HG03175 (cell line): ENCODE results near the gene MEF2D.

Experiments
- ATAC-seq: cut with Tn5 transposase; IDR thresholded peaks from one replicate; pipeline ENCODE4 v1.9.1; 2021; ENCODE audit warnings: mild to moderate bottlenecking, moderate library complexity; ENCODE audit not compliant: unreplicated experiment

The MEF2D gene

DNA sequence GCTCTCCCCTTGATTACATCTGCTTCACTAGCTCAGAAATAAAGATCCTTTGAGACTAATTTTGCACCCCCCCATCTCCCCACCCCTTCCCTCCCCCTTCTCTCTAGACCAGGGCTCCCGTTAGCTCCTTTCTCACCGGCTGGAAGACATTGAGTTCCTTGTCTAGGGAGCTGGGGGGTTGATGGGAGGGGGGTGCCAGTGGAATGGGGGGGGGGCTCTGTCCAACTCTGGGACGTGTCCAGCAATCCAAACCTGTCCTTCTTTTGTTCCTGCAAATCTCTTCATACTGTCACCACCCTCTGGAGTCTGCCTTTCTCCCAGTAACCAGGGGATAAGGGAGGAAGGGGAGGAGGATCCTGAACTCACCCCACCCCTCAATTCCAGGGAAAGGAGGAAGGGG, 69.7 kb downstream of the MEF2D start:
- ATAC-seq: no peak

GRCh38 chr1:156430303-156430702, 70.3 kb downstream of the MEF2D start:
- no peak for ATAC-seq

DNA sequence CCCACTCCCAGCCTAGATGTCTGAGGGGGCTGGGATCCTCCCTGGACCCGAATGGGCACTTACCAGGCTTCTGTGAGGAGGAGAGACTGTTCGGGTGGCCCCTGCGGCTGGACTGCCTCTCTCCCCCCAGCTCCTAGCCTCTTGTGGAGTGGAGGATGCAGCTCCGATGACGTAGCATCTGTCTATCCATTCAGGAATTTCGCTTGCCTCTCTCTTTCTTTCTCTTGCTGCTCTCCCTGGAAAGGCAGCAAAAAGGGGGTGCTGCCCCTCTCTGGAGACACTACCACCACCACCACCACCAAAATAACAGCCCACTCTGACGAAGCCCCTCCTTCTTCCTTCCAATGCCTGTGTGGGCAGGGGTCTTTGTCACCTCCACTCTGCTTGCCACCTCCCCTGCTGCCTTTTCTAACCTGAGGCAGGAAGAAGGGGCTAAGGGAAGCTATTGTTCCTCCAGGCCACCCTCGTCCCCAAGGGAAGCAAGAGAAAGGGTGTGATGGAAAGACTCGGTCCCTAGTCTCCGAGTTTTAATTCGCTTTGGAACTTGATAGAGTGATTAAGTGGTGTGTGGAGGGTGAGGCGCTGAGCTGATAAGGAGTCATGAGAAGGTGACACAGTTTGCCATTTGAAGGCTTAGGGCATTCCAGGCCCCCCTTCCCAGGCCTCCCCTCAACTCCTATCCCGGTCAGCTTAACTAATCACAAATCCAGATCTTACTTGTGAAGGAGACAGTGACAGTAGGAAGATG, 71.1 kb downstream of the MEF2D start:
- no peak for ATAC-seq

- no peak for ATAC-seq
These were observed 71.8 kb downstream of the MEF2D start for GRCh38 chr1:156428746-156429288.

DNA sequence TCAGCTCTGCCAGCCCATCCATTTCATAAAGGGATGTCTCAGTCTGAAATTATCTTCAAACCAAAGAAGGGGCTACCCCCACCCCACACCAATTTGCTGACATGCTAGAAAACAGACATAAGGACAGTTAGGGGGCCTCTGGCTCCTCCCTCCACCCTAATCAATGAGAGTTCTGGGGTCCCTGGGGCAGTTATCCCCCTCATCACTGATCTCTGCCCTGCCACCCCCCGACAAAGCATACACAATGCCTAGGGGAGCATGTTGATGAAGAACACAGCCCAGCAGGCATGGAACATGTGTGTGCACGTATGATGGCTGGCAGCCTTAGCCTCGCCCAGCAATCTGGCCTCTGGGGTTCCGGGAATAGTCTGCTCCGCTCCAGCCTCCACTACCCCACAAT, 72.6 kb downstream of the MEF2D start:
- ATAC-seq: no peak

GRCh38 chr1:156425943-156426342, 74.6 kb downstream of the MEF2D start:
- ATAC-seq: no peak

GRCh38 chr1:156424806-156425432, 75.7 kb downstream of the MEF2D start:
- ATAC-seq: no peak

DNA sequence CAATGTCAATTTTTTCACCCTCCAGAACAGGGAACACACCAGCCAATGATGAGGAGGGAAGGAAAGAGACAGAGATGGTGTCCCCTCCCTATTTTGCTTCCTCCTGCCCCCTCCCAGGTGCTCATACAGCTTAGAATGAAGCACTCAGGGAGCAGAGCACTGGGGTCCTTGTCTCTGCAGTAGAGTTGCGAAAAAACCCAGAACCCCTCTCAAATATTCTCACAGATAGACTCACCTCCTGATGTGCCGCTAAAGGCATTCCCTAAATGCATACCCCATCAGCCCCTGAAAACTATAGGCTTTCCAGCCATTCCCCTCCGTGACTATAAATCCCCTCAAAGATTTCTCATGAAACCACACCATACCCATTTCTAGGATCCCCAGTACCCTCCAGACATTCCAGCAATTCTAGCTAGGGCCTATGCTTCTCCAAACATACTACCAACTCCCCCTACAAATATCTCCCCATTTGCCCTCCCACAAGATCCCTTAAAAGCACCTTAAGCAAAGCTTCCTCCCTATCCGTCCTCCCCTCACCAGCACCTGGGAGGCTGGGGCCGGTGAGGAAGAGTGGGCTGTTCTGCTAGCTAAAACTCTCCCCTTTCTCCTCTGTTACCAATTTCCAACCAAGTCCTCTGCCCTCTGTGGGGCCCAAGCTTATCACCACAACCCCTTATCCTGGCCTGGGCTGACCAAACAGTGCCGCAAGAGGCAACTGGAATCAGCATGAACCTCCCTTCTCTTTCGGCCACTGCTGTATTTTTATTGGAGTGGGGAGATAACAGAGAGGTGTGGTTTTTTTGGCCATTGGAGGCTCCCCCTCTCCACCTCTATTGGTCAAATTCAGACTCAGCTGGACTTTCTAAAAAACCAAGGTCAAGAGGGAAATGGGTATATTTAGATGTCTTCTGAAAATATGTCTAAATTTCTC, 76.9 kb downstream of the MEF2D start:
- ATAC-seq: no peak

GRCh38 chr1:156422602-156423091, 77.9 kb downstream of the MEF2D start:
- ATAC-seq: no peak

- no peak for ATAC-seq
These were observed 78.5 kb downstream of the MEF2D start for GRCh38 chr1:156421939-156422601.

DNA sequence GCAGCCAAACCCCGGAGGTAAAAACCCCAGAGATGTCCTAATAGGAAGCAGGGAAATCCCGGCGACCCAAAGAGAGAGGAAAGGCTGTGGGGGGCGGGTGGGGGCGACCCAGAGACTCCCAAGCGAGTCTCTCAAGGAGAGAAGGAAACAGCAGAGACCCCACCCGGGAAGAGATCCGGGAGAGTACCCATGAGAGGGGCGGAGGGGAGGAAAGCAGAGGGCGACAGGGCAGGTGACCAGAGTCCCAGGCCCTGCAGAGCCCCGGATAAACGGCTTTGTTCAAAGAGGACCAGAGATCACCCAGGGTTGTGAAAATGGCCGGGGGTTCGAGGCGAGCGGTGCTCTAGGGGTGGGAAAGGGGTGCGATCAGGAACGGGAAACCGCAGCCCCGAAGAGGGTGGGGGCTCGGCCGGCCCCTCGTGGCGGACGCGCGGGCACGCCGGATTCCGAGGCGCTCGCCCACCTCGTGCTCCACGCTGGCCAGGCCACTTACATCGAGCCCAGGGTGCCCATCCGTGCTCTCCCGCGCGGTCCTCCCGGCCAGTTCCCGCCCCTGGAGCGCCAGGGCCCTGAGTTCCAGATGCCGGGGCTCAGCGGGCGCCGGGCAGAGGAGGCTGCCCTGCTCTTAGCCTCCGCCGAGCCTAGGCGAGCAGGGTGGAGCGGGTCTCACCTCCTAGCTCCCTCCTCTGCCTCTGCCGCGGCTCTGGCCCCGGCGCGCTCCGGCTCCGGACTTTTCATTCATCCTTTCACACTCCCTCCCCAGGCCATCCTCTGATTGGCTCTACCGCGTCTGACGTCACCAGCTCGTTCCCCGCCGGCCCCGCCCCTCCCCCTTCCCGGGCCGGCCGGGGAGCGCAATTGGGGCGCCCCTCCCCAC, 79.3 kb downstream of the MEF2D start:
- ATAC-seq: peak; percentile 71

DNA sequence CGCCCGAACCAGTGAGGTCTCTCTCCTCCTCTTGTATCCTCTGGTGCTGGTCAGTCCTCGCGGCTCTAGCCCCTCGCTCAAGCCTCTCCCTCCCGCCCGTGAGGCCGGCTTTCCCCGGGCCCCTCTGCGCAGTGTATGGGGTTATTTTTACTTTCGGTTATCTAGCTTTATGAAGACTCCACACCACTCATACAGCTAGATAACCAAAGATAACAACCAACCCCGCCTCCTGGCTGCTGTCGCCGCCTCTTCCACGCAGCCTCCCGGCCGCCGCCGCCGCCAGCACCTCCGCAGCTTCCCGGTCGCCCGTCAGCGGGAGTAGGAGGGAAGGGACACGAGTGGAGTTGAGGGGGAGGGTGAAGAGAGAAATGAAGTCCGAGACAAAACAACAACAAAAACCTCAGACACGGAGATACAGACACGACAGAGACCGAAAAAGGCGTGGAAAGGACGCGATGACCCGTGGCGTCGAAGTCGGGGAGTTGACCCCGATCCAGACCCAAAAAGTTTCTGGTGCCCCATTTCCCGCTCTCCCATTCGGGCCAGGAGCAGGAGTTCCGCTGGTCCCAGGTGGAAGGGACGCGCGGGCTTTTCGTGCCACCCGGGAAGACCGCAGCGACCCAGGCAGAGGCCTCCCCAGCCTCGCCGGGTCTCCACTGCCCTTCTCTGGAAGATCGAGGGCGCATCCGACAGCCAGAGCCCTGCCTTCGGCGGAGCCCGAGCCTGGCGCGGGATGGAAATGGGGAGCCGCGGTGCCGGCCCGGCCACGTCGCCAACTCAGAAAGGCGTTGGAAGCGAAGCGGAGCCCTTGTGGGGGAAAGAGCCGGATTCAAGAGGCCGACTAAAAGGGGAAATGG, 80.1 kb downstream of the MEF2D start:
- no peak for ATAC-seq

DNA sequence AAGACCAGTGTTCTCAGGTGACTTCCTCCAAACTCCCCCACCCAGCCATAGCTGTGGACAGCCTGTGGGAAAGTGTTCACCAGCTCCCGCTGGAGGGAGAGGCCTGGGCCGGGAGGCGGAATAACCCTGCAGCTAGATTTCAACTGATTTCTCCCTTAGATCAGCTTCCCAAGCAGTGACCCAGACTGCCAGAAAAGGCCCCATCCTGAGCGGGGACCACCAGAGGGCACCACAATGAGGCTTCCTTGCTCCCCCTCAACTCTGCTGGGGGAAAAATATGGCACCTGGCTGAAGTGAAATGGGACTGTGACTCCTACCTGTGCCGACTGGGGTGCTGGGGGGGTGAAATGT, 80.7 kb downstream of the MEF2D start:
- no peak for ATAC-seq

DNA sequence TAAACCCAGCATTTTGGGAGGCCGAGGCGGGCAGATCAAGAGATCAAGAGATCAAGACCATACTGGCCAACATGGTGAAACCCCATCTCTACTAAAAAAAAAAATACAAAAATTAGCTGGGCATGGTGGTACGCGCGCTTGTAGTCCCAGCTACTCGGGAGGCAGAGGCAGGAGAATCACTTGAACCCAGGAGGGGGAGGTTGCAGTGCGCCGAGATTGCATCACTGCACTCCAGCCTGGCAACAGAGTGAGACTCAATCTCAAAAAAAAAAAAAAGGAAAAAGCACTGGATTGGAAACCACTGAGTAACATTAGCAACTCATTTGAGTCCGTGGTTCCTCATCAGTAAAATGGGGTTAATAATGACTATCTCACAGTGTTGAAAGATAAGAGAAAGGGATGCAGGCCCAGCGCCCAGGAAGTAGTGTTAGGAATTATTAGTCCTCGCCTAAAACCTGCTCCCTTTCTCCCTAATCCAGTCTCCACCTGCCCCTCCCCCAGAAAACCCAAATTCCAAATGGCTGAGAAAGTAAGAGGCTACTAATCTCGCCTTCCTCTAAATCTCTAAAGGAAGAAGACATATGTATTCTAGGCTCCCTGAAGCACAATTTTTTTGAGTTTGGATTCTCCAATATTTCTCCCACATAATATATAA, 82.0 kb downstream of the MEF2D start:
- no peak for ATAC-seq

- ATAC-seq: no peak
These were observed 83.1 kb downstream of the MEF2D start for GRCh38 chr1:156417401-156418020.

- no peak for ATAC-seq
These were observed 83.6 kb downstream of the MEF2D start for GRCh38 chr1:156416993-156417392.

DNA sequence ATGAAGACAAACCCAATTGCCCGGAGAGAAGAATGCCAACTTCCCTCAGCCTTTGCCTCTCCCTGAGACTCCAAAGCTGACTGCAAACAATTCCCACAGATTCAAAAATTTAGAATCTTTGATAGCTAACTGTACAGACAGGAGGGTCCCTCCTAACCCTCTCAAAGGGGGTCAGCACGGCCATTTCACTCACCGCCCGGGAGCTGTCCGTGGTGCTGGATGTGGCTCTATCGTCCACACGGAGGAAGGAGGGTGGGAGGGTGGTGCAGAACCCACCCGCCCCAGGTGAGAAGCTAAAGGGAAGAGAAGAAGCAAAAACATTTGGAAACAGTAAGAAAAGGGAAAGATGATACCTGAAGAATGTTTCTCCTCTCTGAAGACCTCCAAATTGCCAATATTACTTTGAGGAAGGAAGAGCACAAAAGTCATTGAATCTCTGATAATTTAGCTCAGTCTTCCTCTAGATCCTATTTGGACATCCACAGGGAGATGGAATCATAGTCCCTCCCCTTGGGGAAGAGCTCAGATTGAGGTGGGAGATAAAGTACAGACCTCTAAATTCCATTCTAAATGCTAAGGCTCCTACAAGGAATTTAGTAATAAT, 86.0 kb downstream of the MEF2D start:
- ATAC-seq: no peak
